GM13976 (cell line): ENCODE measurements around the gene AGPS.

Experiments
- DNase-seq: peaks from one replicate; pipeline ENCODE4 v3.0.0; 2012; ENCODE audit warnings: low spot score
- in situ Hi-C: fragments of 300-500 bp; cut with MboI; formaldehyde crosslinking; loops from one replicate; pipeline ENCODE4 v1.12.0; 2022; ENCODE audit warnings: low sequenced_read_pairs, mixed read lengths, inconsistent platforms; ENCODE audit not compliant: unreplicated experiment
- TF ChIP-seq, protein P1 (sequence below): IDR thresholded peaks from 2 replicates; pipeline ENCODE4 v1.5.1; 2012; ENCODE audit warnings: borderline replicate concordance, mild to moderate bottlenecking; ENCODE audit not compliant: insufficient read depth; ENCODE audit errors: extremely low read depth, missing control alignments, control extremely low read depth

The AGPS gene

DNA sequence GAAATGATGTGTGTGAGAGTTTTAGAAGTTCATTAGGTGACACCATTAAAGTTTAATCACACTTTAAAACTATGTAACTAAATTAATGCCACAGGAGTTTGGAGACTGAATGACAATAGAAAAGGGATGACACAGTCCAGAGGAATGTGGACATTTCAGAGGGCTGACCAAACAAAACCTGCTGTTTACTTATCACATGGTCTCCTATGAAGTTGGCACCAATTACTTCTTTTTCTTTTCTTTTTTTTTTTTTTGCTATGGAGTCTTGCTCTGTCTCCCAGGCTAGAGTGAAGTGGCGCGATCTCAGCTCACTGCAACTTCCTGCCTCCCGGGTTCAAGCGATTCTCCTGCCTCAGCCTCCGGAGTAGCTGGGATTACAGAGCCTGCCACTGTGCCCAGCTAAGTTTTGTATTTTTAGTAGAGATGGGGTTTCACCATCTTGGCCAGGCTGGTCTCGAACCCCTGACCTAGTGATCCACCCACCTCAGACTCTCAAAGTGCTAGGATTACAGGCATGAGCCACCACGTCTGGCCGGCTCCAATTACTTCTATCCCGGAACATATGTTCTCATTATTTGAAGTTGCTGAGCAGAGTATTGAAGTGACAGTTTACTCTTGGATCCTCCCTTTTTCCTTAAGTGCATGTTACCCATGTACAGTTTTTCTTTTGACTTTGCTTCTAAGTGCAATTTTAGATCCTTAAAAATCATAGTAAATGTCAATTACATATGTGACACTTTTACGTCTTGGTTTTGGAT is 4.3 kb downstream of the AGPS start:
- no peak for DNase-seq
- TF ChIP-seq, protein P1, sequence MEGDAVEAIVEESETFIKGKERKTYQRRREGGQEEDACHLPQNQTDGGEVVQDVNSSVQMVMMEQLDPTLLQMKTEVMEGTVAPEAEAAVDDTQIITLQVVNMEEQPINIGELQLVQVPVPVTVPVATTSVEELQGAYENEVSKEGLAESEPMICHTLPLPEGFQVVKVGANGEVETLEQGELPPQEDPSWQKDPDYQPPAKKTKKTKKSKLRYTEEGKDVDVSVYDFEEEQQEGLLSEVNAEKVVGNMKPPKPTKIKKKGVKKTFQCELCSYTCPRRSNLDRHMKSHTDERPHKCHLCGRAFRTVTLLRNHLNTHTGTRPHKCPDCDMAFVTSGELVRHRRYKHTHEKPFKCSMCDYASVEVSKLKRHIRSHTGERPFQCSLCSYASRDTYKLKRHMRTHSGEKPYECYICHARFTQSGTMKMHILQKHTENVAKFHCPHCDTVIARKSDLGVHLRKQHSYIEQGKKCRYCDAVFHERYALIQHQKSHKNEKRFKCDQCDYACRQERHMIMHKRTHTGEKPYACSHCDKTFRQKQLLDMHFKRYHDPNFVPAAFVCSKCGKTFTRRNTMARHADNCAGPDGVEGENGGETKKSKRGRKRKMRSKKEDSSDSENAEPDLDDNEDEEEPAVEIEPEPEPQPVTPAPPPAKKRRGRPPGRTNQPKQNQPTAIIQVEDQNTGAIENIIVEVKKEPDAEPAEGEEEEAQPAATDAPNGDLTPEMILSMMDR = no peak
- in situ Hi-C loops = no loop called here

DNA sequence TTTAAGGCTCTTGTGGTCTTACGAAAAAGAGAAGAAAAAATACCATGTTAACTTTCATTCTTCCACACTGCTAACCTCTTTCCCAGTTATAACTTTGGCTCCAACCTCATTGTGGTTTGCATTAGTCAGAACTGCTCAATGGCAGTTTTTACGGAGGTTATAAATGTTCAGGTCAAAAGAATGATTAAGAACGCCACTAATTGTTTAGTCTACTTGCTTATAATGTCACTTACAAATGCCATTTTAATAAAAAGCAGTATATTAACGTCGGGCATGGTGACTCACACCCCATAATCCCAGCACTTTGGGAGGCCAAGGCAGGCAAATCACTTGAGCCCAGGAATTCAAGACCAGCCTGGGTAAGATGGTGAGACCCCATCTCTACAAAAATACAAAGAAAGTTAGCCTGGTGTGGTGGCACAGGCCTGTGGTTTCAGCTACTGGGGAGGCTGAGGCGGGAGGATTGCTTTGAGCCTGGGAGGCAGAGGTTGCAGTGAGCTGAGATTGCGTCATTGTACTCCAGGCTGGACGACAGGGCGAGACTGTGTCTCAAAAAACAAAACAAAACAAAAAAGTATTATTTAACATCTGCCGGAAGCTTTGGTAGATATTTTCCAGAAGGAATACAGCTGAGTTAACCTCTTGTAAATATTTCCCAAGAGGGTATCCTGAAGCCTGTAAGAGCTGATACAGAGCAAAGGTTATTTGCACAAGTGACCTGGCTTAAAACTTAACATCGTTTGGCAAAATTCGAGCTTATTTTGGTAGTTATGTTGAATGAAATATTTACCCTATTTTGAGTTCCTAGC is 5.1 kb downstream of the AGPS start:
- in situ Hi-C loops = no loop called here
- DNase-seq = no peak
- TF ChIP-seq, protein P1 = no peak

DNA sequence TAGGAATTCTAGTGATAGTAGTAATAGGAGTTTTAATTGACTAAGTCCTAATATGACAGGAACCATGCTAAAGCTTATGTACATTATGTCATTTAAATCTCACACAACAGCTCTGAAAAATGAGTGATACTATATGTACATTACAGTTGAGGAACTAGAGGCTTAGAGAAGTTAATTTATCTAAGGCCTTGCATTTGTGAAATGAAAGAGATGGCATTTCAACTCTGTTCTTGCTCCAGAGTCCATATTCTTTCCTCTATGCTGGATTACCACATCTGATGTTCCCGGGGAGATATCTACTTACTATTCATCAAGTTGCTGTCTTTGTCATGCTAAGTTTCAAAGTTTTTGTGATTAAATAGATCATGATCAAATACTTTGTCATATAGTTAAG is 5.7 kb downstream of the AGPS start:
- no peak for DNase-seq
- TF ChIP-seq, protein P1 = no peak
- in situ Hi-C loops = no loop called here

DNA sequence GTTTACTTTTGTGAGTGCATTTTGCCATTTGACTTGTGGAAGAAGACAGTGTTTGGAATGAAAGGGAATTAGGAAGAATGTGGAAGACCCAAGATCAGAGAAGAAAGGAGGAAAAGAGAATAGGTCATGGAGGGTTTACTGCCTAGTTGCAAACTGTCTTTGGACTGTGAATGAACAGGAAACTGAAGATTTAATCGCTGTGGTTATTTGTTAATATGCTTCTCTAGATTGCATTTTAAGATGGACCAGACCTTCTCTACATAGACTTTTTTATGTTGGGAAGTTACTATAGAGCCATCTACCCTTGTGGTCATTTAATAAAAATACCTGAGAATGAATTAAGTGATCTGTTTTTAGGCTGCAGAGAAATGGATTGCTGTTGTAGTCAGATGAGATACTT is 6.2 kb downstream of the AGPS start:
- no peak for DNase-seq
- TF ChIP-seq, protein P1 = no peak
- in situ Hi-C loops = no loop called here

DNA sequence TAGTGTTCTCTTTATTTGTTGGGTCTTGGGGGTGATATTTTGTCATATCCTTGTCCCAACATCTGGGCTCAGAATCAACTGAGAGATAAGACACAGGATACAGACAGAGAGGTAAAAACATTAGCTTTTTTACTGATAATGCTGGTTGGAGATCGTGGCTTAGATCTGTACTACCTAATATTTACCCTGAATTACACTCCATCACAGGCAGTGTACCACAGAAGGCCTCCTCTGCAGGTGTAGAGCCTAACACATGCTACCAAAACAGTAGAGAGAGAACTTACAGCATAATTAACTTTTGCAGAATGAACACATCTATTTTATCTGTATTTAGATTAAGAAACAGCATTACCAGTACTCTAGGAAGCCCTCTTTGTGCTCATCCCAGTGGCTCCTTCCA is 6.8 kb downstream of the AGPS start:
- TF ChIP-seq, protein P1 = no peak
- in situ Hi-C loops = no loop called here
- no peak for DNase-seq

DNA sequence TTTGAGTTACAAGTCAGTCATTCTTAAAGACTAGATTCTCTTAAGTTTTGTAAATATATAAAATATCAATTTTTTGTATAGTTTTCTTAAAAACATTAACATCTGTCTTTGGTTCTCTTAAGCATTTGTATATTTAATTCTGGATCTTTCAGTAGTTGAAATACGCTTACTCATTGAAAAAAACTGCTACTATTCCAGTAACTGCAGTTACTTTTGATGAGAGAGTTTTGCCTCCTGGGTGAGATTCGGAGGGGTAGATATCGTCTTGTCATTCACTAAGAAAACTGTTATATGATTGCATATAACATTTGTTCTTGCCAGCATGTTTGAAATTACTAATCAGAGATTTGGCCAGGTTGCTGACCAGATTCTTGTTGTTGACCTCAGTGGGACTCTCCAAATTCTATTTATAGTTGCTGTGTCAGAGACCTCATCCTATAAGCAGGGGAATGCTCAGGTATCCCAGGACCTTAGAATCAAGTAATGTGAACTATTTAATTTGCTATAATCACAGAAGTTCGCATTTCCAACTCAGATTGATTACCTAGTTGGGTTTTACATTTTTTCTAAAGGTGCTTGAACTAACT is 7.9 kb downstream of the AGPS start:
- DNase-seq = no peak
- TF ChIP-seq, protein P1 = no peak
- in situ Hi-C loops = no loop called here
